ENCODE results near the gene HCN2. TPM values are rescaled to one million over a fixed set of nuclear protein-coding genes. Genes with fewer than 3 reads are reported as not detected.
A peak's percentile ranks its signal among the peaks of the same experiment; 100 is the strongest.

HCN2 gene
- total RNA-seq, 1 experiment from 2014 or later, result 9.2 TPM

DNA sequence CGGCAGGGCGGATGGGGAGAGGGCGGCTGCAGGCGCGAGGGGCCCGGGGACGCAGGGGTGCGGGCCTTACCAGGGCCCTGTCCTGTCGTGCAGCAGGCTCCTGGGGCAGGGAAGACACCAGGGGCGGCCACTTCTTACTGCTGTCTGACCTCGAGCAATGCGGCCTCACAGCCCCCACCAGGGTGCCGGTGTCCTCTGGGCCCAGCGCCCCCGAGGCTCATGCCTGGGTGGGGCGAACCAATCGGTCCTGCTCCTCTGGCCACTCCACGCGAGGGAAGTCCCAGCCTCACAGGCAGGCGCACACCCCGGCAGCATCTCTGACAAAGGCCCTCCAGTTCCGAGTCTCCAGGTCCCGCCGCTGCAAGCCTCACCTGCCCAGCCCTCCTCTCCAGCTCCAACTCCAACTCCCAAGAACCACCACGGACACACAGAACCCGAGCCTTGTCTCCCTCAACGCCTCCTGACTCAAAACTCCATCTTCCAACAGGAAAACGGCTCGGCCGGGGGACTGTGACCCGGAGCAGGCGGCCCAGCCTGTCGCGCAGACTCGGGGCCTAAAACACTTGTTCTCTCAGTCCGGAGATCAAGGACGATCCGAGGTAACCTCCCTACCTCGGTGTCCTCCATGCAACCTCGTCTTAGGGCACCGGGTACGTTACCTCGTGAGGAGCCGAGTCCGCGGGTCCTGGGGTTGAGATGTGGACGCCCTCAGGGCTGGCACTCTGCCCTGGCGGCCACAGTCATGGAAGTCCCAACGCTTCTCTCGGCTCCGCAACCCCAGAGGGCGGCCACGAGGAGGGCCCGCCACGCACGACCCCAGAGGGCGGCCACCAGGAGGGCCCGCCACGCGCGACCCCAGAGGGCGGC lies 56.5 kb downstream of the HCN2 start:
- ChIA-PET POLR2A (interaction anchor here (0.7 kb wide), 1 partner anchor 19 kb away, joined by 3 read pairs; no protein-coding TSS in a partner anchor), CTCF (interaction anchor here (0.5 kb wide), 1 partner anchor 595 kb away, joined by 5 read pairs; no protein-coding TSS in a partner anchor)
- no peaks in the 10 kb centered on the region; the same call in 1 of the 2 replicates for H3K36me3 Mint-ChIP-seq
- H3K4me3 Mint-ChIP-seq, result no peak overlapping the region
- TF ChIP-seq, protein P1, sequence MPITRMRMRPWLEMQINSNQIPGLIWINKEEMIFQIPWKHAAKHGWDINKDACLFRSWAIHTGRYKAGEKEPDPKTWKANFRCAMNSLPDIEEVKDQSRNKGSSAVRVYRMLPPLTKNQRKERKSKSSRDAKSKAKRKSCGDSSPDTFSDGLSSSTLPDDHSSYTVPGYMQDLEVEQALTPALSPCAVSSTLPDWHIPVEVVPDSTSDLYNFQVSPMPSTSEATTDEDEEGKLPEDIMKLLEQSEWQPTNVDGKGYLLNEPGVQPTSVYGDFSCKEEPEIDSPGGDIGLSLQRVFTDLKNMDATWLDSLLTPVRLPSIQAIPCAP (CRISPR knock-in tag; IDR thresholded peaks at IDR 0.05), result no peak
- no peak for TF ChIP-seq ZSCAN18 (CRISPR knock-in tag; IDR thresholded peaks at IDR 0.05)
- TF ChIP-seq MYBL2 (CRISPR knock-in tag; IDR thresholded peaks at IDR 0.05), result no peak
- DNase-seq (ENCODE audit: low spot score) (no peak), ATAC-seq (no peak)
- H3K27me3 Mint-ChIP-seq (ENCODE audit: low read depth), result no peaks in the 10 kb centered on the region
- no peaks in the 10 kb centered on the region for H3K4me1 Mint-ChIP-seq
- peak overlapping the region; percentile 68; the same call in 1 of the 2 replicates for H3K27ac Mint-ChIP-seq
- H3K9me3 Mint-ChIP-seq, result no peaks in the 10 kb centered on the region

DNA sequence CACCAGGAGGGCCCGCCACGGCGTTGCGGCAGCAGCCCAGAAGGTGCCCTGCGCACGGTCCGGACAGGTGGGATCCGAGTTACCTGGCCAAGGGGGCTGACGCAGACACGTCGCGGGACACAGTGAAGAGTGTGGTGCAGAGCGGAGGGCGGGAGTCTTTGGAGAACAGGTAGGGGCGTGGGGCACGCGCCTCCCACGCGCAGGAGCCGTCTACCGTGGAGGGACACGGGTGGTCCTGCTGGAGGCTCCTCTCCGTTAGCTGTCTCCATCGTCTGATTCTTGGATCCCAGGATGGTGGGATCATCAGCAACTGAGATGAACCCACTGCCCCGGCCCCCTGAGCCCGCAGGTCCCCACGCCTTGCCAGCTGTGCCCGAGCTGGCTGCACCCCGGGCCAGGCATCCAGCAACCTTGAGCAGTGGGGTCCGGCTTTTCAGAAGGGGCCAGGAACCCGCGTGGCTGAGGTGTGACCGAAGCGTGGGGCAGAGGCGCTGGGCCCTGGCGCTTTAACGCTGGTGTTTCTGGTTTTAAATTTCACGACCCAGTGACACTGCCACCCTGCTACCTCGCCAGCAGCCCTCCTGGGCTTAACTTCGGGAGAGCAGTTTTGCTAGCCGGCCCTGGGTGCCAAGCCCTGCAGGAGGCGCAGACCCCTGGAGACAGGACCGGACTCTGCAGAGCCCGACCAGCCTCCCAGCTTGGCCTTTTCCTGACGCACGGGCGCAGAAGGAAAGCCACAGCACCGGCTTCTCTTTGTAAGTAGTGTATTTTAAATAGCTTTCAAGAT lies 57.3 kb downstream of the HCN2 start:
- ChIA-PET CTCF (interaction anchor here (0.5 kb wide), 1 partner anchor 594 kb away, joined by 5 read pairs; no protein-coding TSS in a partner anchor), POLR2A (no interaction called here)
- no peak overlapping the region for H3K4me3 Mint-ChIP-seq
- no peaks in the 10 kb centered on the region for H3K4me1 Mint-ChIP-seq
- H3K27me3 Mint-ChIP-seq (ENCODE audit: low read depth), result no peaks in the 10 kb centered on the region
- no peaks in the 10 kb centered on the region; the same call in 1 of the 2 replicates for H3K36me3 Mint-ChIP-seq
- ATAC-seq, result no peak
- no peaks in the 10 kb centered on the region for H3K9me3 Mint-ChIP-seq
- no peak overlapping the region for H3K27ac Mint-ChIP-seq
- TF ChIP-seq ATF1 (CRISPR knock-in tag; IDR thresholded peaks at IDR 0.05), result no peak
- no peak for DNase-seq (ENCODE audit: low spot score)

GRCh38 chr19:647566-648284 lies 58.0 kb downstream of the HCN2 start:
- Mint-ChIP-seq H3K9me3 (no peaks in the 10 kb centered on the region), H3K4me1 (no peaks in the 10 kb centered on the region), H3K27ac (no peak overlapping the region), H3K27me3 (ENCODE audit: low read depth) (no peaks in the 10 kb centered on the region), H3K36me3 (no peaks in the 10 kb centered on the region; the same call in 1 of the 2 replicates), H3K4me3 (no peak overlapping the region)
- POLR2A ChIA-PET, result no interaction called here
- DNase-seq (ENCODE audit: low spot score) (no peak), ATAC-seq (no peak)
- CTCF ChIA-PET, result no interaction called here
- TF ChIP-seq ATF2 (CRISPR knock-in tag; IDR thresholded peaks at IDR 0.05; ENCODE audit: borderline replicate concordance, low read depth) (no peak), FOXP4 (CRISPR knock-in tag; IDR thresholded peaks at IDR 0.05) (no peak), TP53 (CRISPR knock-in tag; IDR thresholded peaks at IDR 0.05) (no peak), SP1 (CRISPR knock-in tag; conservative IDR thresholded peaks at IDR 0.05) (no peak), PREB (CRISPR knock-in tag; IDR thresholded peaks at IDR 0.05; ENCODE audit: borderline replicate concordance) (no peak)

Measured in WTC11 (cell line).